H9 (cell line): ENCODE results near the gene SYNPO. TPM values are rescaled to one million over a fixed set of nuclear protein-coding genes. Genes with fewer than 3 reads are reported as not detected.

Source experiments
- DNase-seq: peaks from one replicate; pipeline ENCODE4 v3.0.0-alpha.2; 2017
- H2AFZ ChIP-seq: one replicate; pipeline ENCODE4 v1.6.1; 2013; ENCODE audit warnings: mild to moderate bottlenecking, low read length, control low read depth, moderate library complexity
- H2AK5ac ChIP-seq: 2 replicates; pipeline ENCODE4 v1.6.1; 2013; ENCODE audit warnings: low read length, control low read depth, mixed read lengths; ENCODE audit not compliant: insufficient read length
- H2BK120ac ChIP-seq: one replicate; pipeline ENCODE4 v1.6.1; 2013; ENCODE audit warnings: low read depth, mild to moderate bottlenecking, low read length, control low read depth, inconsistent platforms; ENCODE audit not compliant: poor library complexity, severe bottlenecking
- H2BK12ac ChIP-seq: 2 replicates; pipeline ENCODE4 v1.6.1; 2013; ENCODE audit warnings: low read length, control low read depth, mixed read lengths, low read depth; ENCODE audit not compliant: insufficient read length
- H2BK15ac ChIP-seq: 2 replicates; pipeline ENCODE4 v1.6.1; 2013; ENCODE audit warnings: low read depth, low read length, control low read depth
- H2BK20ac ChIP-seq: one replicate; pipeline ENCODE4 v1.6.1; 2013; ENCODE audit warnings: low read depth, mild to moderate bottlenecking, low read length, control low read depth, inconsistent platforms; ENCODE audit not compliant: poor library complexity, severe bottlenecking
- H2BK5ac ChIP-seq: 2 replicates; pipeline ENCODE4 v1.6.1; 2013; ENCODE audit warnings: low read length, control low read depth, mixed read lengths; ENCODE audit not compliant: insufficient read length
- H3K14ac ChIP-seq: 2 replicates; pipeline ENCODE4 v1.6.1; 2013; ENCODE audit warnings: low read length, control low read depth; ENCODE audit not compliant: insufficient read depth
- H3K18ac ChIP-seq: 2 replicates; pipeline ENCODE4 v1.6.1; 2013; ENCODE audit warnings: low read depth, mild to moderate bottlenecking, mixed read lengths, low read length, control low read depth; ENCODE audit not compliant: insufficient read length
- H3K23ac ChIP-seq: 2 replicates; pipeline ENCODE4 v1.6.1; 2013; ENCODE audit warnings: low read length, control low read depth, mixed read lengths, low read depth; ENCODE audit not compliant: insufficient read length
- H3K23me2 ChIP-seq: 2 replicates; pipeline ENCODE4 v1.6.1; 2013; ENCODE audit warnings: low read depth, mild to moderate bottlenecking, mixed read lengths, low read length, control low read depth; ENCODE audit not compliant: insufficient read length, poor library complexity, severe bottlenecking
- H3K27ac ChIP-seq: 2 replicates; pipeline ENCODE4 v1.5.1; 2013; ENCODE audit warnings: low read length, control low read depth, mixed read lengths, low read depth; ENCODE audit not compliant: insufficient read length
- H3K27me3 ChIP-seq: 2 replicates; pipeline ENCODE4 v1.6.1; 2013; ENCODE audit warnings: low read length, control low read depth, inconsistent platforms; ENCODE audit not compliant: insufficient read depth
- H3K4ac ChIP-seq: 2 replicates; pipeline ENCODE4 v1.6.1; 2013; ENCODE audit warnings: low read depth, mild to moderate bottlenecking, control low read depth, inconsistent platforms, low read length, moderate library complexity
- H3K4me1 ChIP-seq: 2 replicates; pipeline ENCODE4 v1.6.1; 2013; ENCODE audit warnings: low read length, control low read depth, inconsistent platforms; ENCODE audit not compliant: insufficient read depth
- H3K4me2 ChIP-seq: 2 replicates; pipeline ENCODE4 v1.6.1; 2013; ENCODE audit warnings: low read length, control low read depth, mixed read lengths; ENCODE audit not compliant: insufficient read length, insufficient read depth
- H3K56ac ChIP-seq: 2 replicates; pipeline ENCODE4 v1.6.1; 2013; ENCODE audit warnings: low read depth, mild to moderate bottlenecking, mixed read lengths, low read length, control low read depth; ENCODE audit not compliant: insufficient read length
- H3K79me1 ChIP-seq: 2 replicates; pipeline ENCODE4 v1.6.1; 2013; ENCODE audit warnings: low read depth, mild to moderate bottlenecking, moderate library complexity, low read length, control low read depth, inconsistent platforms; ENCODE audit not compliant: insufficient read depth, poor library complexity, severe bottlenecking
- H3K79me2 ChIP-seq: 2 replicates; pipeline ENCODE4 v1.6.1; 2013; ENCODE audit warnings: low read length, control low read depth, inconsistent platforms; ENCODE audit not compliant: insufficient read depth
- H3K9ac ChIP-seq: 2 replicates; pipeline ENCODE4 v1.6.1; 2013; ENCODE audit warnings: low read length, control low read depth, mixed read lengths; ENCODE audit not compliant: insufficient read length; ENCODE audit errors: extremely low read depth
- H3K9me3 ChIP-seq: one replicate; pipeline ENCODE4 v1.6.1; 2013; ENCODE audit warnings: low read depth, low read length, inconsistent platforms; ENCODE audit not compliant: control insufficient read depth
- H3T11ph ChIP-seq: one replicate; pipeline ENCODE4 v1.6.1; 2013; ENCODE audit warnings: mild to moderate bottlenecking, low read length, control low read depth, inconsistent platforms
- H4K20me1 ChIP-seq: one replicate; pipeline ENCODE4 v1.6.1; 2013; ENCODE audit not compliant: control insufficient read depth, insufficient read length, insufficient read depth
- H4K5ac ChIP-seq: 2 replicates; pipeline ENCODE4 v1.6.1; 2013; ENCODE audit warnings: low read depth, mild to moderate bottlenecking, mixed read lengths, low read length, control low read depth; ENCODE audit not compliant: insufficient read length
- H4K8ac ChIP-seq: replicated peaks from 2 replicates; pipeline ENCODE4 v1.6.1; 2013; ENCODE audit warnings: low read length, control low read depth, mixed read lengths, low read depth; ENCODE audit not compliant: insufficient read length
- H4K91ac ChIP-seq: 2 replicates; pipeline ENCODE4 v1.6.1; 2013; ENCODE audit warnings: low read depth, mild to moderate bottlenecking, moderate library complexity, mixed read lengths, low read length, control low read depth; ENCODE audit not compliant: insufficient read length
- H3K27ac Mint-ChIP-seq, 3 experiments: 2 replicates in 2 of 3; 3 replicates in 1 of 3; pipeline ENCODE4 v1.8.0; 2020 to 2021; ENCODE audit warnings: mixed read lengths in 3 of 3, mild to moderate bottlenecking in 1 of 3, moderate library complexity in 1 of 3
- H3K27me3 Mint-ChIP-seq: 2 replicates; pipeline ENCODE4 v1.8.0; 2021; ENCODE audit warnings: low read depth, mild to moderate bottlenecking, moderate library complexity, mixed read lengths
- H3K36me3 Mint-ChIP-seq, 3 experiments: 2 replicates in 2 of 3; 3 replicates in 1 of 3; pipeline ENCODE4 v1.8.0; 2020 to 2021; ENCODE audit warnings: low read depth in 3 of 3, mixed read lengths in 3 of 3; ENCODE audit not compliant: insufficient read depth in 1 of 3
- H3K4me1 Mint-ChIP-seq, 2 experiments: 2 replicates each; pipeline ENCODE4 v1.8.0; 2020; ENCODE audit warnings: mixed read lengths in 2 of 2
- H3K4me3 Mint-ChIP-seq, 2 experiments: 2 replicates in 1 of 2; 3 replicates in 1 of 2; pipeline ENCODE4 v1.8.0; 2020 to 2021; ENCODE audit warnings: mild to moderate bottlenecking in 2 of 2, mixed read lengths in 2 of 2, moderate library complexity in 1 of 2
- H3K9me3 Mint-ChIP-seq, 2 experiments: 2 replicates in 1 of 2; 3 replicates in 1 of 2; pipeline ENCODE4 v1.8.0; 2020; ENCODE audit warnings: mild to moderate bottlenecking in 2 of 2, mixed read lengths in 2 of 2, moderate library complexity in 1 of 2
- WGBS: extraction: QIAGEN DNeasy Blood & Tissue Kit; methylation state at CpG from one replicate; pipeline ENCODE4 v1.1.7; 2013; ENCODE audit warnings: missing lambda C conversion rate, low lambda C conversion rate, mixed read lengths; ENCODE audit not compliant: insufficient read length; ENCODE audit errors: extremely low coverage; 5-methylcytosine and 5-hydroxymethylcytosine counted together
- total RNA-seq: library from RNA; stranded (reverse); gene quantifications from 2 replicates; pipeline ENCODE4 v1.2.1, GENCODE V29; 2021
- TF ChIP-seq, protein P1 (sequence below): fragments of 200-600 bp; sonication (generic); conservative IDR thresholded peaks from 3 replicates; pipeline ENCODE4 v1.8.0; 2021; ENCODE audit warnings: antibody characterized with exemption, mild to moderate bottlenecking

The SYNPO gene
- total RNA-seq, 1 experiment from 2014 or later: 1.7 TPM

DNA sequence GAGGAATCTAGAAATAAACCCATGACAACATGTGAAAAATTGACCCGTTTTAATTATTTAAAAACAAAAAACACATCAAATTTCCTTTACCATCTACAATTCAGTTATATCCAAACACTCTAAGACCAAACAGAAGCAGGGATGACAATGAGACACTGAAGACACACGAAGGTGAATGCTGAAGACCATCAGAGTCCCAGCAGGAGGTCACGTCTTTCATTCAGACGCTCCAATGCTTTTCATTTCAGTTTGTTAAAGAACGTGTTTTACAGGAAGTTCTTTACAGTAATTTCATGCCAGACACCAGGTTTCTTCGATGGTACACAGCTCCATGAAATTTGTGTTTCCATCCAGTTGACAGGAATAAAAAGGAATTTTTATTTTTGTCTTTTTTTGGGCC, 50.3 kb downstream of the SYNPO start:
- H2BK20ac ChIP-seq: no peak overlapping the region
- no peaks in the 10 kb centered on the region for H3K4me1 ChIP-seq
- no peak overlapping the region for H3T11ph ChIP-seq
- no peaks in the 10 kb centered on the region for H3K23me2 ChIP-seq
- H3K56ac ChIP-seq: no peak overlapping the region
- no peak overlapping the region for H3K18ac ChIP-seq
- no peak overlapping the region for H4K5ac ChIP-seq
- H3K27me3 Mint-ChIP-seq: no peaks in the 10 kb centered on the region
- H2BK12ac ChIP-seq: no peak overlapping the region
- H3K9me3 ChIP-seq: no peaks in the 10 kb centered on the region
- H2BK120ac ChIP-seq: no peak overlapping the region
- no peak overlapping the region for H3K23ac ChIP-seq
- no peaks in the 10 kb centered on the region for H3K9me3 Mint-ChIP-seq
- H3K4me1 Mint-ChIP-seq: peaks cover 6 to 11% of the 10 kb centered on the region in 2 experiments
- no peaks in the 10 kb centered on the region for H4K20me1 ChIP-seq
- no peak overlapping the region for H3K4me3 Mint-ChIP-seq
- no peak overlapping the region for H3K4me2 ChIP-seq
- no peak overlapping the region for H4K8ac ChIP-seq
- H3K27me3 ChIP-seq: no peaks in the 10 kb centered on the region
- H3K9ac ChIP-seq: no peak overlapping the region
- H2AFZ ChIP-seq: no peak overlapping the region
- H3K36me3 Mint-ChIP-seq: peaks cover 33 to 56% (median 51%) of the 10 kb centered on the region in 3 experiments; a peak in 6 of 7 replicates
- H2BK5ac ChIP-seq: no peak overlapping the region
- H3K4ac ChIP-seq: no peak overlapping the region
- H3K14ac ChIP-seq: no peak overlapping the region
- H3K79me1 ChIP-seq: no peaks in the 10 kb centered on the region
- no peaks in the 10 kb centered on the region for H3K79me2 ChIP-seq
- H2AK5ac ChIP-seq: no peak overlapping the region
- no peak overlapping the region for H2BK15ac ChIP-seq
- WGBS: 100% methylated on average over 1 of the region's 6 CpGs
- DNase-seq: no peak
- peak overlapping the region; percentile 27 to 52 (median 30); a peak in 4 of 7 replicates for H3K27ac Mint-ChIP-seq
- TF ChIP-seq, protein P1, sequence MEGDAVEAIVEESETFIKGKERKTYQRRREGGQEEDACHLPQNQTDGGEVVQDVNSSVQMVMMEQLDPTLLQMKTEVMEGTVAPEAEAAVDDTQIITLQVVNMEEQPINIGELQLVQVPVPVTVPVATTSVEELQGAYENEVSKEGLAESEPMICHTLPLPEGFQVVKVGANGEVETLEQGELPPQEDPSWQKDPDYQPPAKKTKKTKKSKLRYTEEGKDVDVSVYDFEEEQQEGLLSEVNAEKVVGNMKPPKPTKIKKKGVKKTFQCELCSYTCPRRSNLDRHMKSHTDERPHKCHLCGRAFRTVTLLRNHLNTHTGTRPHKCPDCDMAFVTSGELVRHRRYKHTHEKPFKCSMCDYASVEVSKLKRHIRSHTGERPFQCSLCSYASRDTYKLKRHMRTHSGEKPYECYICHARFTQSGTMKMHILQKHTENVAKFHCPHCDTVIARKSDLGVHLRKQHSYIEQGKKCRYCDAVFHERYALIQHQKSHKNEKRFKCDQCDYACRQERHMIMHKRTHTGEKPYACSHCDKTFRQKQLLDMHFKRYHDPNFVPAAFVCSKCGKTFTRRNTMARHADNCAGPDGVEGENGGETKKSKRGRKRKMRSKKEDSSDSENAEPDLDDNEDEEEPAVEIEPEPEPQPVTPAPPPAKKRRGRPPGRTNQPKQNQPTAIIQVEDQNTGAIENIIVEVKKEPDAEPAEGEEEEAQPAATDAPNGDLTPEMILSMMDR: no peak
- H3K27ac ChIP-seq: no peak overlapping the region
- H4K91ac ChIP-seq: no peak overlapping the region
